ENCODE results near the gene MAML3.

The MAML3 gene

GRCh38 chr4:140125374-140125773 is 28.6 kb downstream of the MAML3 start:
- DNase-seq (ENCODE audit: low read depth), result no peak
- no peak overlapping the region for H3K4me3 ChIP-seq (ENCODE audit: low read depth, low read length)
- TF ChIP-seq CTCF (IDR thresholded peaks at IDR 0.05; ENCODE audit: low read depth, low read length), result no peak
- no peak for TF ChIP-seq POLR2A (IDR thresholded peaks at IDR 0.05; ENCODE audit: extremely low read depth, insufficient read length)
- no peak for TF ChIP-seq MAX (IDR thresholded peaks at IDR 0.05; ENCODE audit: low read depth, low read length)
- no peak for TF ChIP-seq MYC (IDR thresholded peaks at IDR 0.05; ENCODE audit: low read depth, low read length)

GRCh38 chr4:140123666-140124377 is 30.2 kb downstream of the MAML3 start:
- no peak for TF ChIP-seq MAX (IDR thresholded peaks at IDR 0.05; ENCODE audit: low read depth, low read length)
- TF ChIP-seq CTCF (IDR thresholded peaks at IDR 0.05; ENCODE audit: low read depth, low read length), result no peak
- TF ChIP-seq POLR2A (IDR thresholded peaks at IDR 0.05; ENCODE audit: extremely low read depth, insufficient read length), result no peak
- TF ChIP-seq MYC (IDR thresholded peaks at IDR 0.05; ENCODE audit: low read depth, low read length), result no peak
- DNase-seq (ENCODE audit: low read depth), result no peak
- no peak overlapping the region for H3K4me3 ChIP-seq (ENCODE audit: low read depth, low read length)

GRCh38 chr4:140122891-140123290 is 31.1 kb downstream of the MAML3 start:
- TF ChIP-seq POLR2A (IDR thresholded peaks at IDR 0.05; ENCODE audit: extremely low read depth, insufficient read length) (no peak), CTCF (IDR thresholded peaks at IDR 0.05; ENCODE audit: low read depth, low read length) (no peak), MAX (IDR thresholded peaks at IDR 0.05; ENCODE audit: low read depth, low read length) (no peak), MYC (IDR thresholded peaks at IDR 0.05; ENCODE audit: low read depth, low read length) (no peak)
- DNase-seq (ENCODE audit: low read depth), result no peak
- H3K4me3 ChIP-seq (ENCODE audit: low read depth, low read length), result no peak overlapping the region

GRCh38 chr4:140121646-140122045 is 32.3 kb downstream of the MAML3 start:
- no peak for DNase-seq (ENCODE audit: low read depth)
- H3K4me3 ChIP-seq (ENCODE audit: low read depth, low read length), result no peak overlapping the region
- TF ChIP-seq POLR2A (IDR thresholded peaks at IDR 0.05; ENCODE audit: extremely low read depth, insufficient read length) (no peak), MYC (IDR thresholded peaks at IDR 0.05; ENCODE audit: low read depth, low read length) (no peak), CTCF (IDR thresholded peaks at IDR 0.05; ENCODE audit: low read depth, low read length) (no peak), MAX (IDR thresholded peaks at IDR 0.05; ENCODE audit: low read depth, low read length) (no peak)

GRCh38 chr4:140118931-140119640 is 34.9 kb downstream of the MAML3 start:
- H3K4me3 ChIP-seq (ENCODE audit: low read depth, low read length), result no peak overlapping the region
- TF ChIP-seq MYC (IDR thresholded peaks at IDR 0.05; ENCODE audit: low read depth, low read length), result no peak
- no peak for TF ChIP-seq MAX (IDR thresholded peaks at IDR 0.05; ENCODE audit: low read depth, low read length)
- no peak for TF ChIP-seq CTCF (IDR thresholded peaks at IDR 0.05; ENCODE audit: low read depth, low read length)
- no peak for TF ChIP-seq POLR2A (IDR thresholded peaks at IDR 0.05; ENCODE audit: extremely low read depth, insufficient read length)
- no peak for DNase-seq (ENCODE audit: low read depth)

Measured in NB4 (cell line).